NCI-H2029 (cell line): ENCODE results near the gene GPR34.
"Not testable (repeated sequence)": the region's sequence is repeated elsewhere in the genome, so short reads cannot be mapped to it uniquely, and the experiment has no call there.

Experiments used
- DNase-seq: peaks from one replicate; lab custom pipeline; 2025; lab: John Stamatoyannopoulos, UW

GPR34 gene

DNA sequence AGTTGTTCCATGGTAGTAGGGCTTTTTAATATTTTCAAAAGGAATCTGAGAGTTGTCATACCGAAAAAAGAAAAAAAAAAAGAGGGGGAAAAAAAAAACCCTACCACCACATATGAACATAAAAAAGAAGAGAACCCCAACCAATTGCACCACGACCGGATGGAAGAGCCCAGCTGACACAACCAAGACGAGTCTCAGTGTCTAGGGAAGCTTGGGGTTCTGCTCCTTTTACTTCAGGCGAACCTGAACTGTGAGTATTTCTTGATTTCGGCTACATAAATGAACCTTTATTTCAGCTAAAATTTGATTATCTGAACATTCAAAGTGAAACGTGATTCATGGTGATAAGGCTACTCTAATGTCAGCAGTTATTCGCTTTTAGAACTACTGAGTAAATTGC lies at the start of gene GPR34:
Gene GPR34 (plus strand): TSS at position 139 of the 400 bp plus-strand sequence. CDS start 6,661 bp downstream, outside the sequence.
- DNase-seq = no peak

GRCh38 chrX:41646201-41646600 lies 42.6 kb upstream of the GPR34 start:
- DNase-seq = not testable (repeated sequence)

- no peak for DNase-seq
Measured at GRCh38 chrX:41653125-41653524, 35.6 kb upstream of the GPR34 start.

- no peak for DNase-seq
Measured at GRCh38 chrX:41655101-41655500, 33.7 kb upstream of the GPR34 start.

DNA sequence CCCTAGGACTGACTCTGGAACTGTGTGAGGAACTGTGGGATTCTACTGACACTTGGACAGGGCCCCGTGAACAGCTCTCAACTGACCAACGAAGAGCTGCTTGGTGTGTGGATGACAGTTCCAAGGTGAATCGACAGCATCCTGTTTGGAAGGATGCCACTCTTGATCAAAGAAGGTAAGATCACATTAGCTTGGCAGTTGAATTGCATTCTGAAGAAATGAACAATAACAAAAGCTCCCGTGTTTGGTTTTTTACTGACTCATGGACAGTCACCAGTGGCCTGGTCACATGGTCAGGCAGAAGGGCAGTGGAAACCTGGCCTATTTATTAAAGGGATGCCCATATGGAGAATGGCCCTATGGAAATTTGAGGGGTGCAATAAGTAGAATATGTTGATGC lies 33.1 kb upstream of the GPR34 start:
- DNase-seq = no peak

DNA sequence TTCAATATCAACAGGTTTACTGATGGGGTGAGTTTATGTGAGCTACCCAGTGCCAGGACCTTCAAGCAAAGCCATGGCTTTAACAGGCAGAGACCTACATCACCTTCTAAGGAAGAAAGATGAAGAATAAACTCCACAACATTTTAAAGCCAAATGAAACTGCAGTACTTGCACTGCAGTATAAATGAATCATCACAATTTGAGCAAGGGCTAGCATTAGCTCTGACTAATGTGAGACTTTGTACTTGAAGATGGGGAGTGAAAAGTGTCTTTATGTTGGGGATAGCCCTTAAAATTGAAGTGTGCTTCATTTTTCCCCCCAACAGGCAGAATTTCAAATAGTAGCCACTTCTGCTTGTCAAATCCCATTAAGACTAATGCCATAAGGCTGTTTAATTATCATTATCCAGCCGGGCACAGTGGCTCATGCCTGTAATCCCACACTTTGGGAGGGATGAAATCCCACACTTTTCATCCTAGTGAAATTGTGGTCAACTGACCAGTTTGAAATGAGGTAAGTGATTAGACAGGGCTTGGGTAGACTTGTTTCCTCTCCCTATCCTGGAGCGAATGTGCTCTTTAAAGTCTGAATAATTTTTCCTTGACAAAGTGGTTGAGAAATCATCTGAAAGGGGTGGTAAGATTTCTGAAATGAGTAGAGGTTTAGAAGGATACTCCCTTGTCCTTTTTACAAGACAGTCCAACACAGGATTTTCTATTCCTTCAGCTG lies 27.2 kb upstream of the GPR34 start:
- no peak for DNase-seq

GRCh38 chrX:41664375-41664901 lies 24.3 kb upstream of the GPR34 start:
- no peak for DNase-seq

- DNase-seq = no peak
Measured at GRCh38 chrX:41664908-41665307, 23.9 kb upstream of the GPR34 start.

- DNase-seq = no peak
Measured at GRCh38 chrX:41665686-41666085, 23.1 kb upstream of the GPR34 start.

- DNase-seq = no peak
Measured at GRCh38 chrX:41666251-41666650, 22.5 kb upstream of the GPR34 start.

DNA sequence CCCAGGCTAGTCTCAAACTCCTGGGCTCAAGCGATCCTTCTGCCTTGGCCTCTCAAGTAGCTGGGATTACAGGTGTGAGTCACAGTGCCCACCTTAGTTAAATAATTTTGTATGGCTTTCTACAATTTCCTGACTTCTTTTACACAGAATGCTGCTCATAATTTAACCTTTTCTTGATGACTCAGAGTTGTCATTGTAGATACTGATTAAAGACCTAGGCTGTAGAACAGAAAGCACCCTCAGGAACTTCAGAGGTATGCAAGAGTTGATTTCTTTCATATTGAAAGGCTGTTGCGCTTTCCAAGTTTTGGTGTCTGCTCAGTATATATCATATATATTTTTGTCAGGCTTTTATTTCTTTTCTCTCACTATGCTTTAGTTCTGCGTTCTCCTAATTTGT lies 21.1 kb upstream of the GPR34 start:
- no peak for DNase-seq

DNA sequence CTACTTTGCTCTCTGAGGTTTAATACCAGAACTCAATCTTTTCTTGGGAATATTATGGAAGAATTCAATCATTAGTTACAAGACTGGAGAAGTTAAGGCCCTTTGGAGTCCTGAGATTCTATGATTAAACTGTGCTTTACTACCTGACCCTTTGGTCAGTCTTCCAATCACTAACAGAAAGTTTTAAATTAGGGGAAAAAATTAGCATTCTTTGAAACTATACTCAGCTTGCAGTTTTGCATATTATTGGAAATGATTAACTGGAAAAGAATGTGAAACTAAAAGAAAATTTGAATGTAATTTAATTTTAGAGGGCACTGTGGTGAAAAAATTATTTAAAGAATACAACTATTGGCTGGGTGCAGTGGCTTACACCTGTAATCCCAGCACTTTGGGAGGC lies 18.7 kb upstream of the GPR34 start:
- DNase-seq = no peak

DNA sequence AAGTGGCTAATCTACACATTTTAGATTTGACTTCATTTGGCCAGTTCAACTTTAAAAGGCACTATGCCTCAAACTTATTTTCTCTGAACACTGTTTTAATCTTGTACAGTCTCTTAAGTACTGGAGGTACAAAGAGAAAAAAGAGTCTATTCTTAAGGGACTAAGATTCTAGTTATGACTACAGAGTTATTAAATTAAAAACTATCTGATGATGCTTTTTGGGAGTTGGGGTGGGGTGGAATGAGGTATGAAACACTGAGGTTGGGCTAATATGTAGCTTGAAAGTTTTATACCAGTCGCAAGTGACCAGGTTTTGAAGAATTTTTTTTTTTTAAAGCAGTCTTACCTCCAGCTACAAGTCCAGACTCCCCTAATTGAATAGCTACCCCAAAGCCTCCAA lies 17.7 kb upstream of the GPR34 start:
- no peak for DNase-seq

DNA sequence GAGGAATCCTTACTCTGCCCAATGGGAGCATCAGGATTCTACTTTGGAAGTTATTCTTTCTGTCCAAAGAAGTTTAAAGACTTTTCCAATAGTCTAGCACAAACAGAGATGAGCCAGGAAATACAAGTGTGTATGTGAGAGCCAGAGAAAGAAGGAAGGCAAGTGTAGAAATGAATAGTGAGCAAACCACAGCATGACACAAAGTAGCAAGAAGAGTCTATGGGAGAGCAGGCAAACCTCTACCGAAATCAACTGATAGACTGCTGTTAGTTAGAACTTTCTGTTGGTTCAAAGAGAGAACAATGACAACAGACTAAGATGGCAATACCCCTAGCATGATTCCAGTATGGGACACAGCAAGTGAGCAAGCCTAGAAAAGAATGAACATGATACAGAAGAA lies 16.1 kb upstream of the GPR34 start:
- DNase-seq = no peak

DNA sequence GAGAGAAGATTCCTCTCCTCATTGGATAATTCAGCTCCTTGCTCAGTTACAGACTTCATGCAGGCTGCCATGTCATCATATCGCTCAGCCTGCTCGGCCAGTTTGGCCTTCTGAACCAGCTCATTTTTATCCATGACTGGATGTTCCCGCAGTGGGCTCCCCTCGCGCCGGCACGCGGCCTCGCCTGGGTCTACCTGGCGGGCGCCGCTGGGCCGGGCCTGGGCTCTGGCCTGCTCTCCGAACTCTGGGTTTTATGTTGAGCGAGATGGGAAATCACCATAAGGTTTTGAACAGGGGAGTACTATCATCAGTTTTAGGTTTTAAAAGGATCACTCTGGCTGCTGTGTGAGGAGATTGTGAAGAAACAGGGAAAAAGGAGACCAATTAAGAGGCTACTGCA lies 12.4 kb upstream of the GPR34 start:
- DNase-seq = not testable (repeated sequence)

- no peak for DNase-seq
Measured at GRCh38 chrX:41677183-41678060, 11.4 kb upstream of the GPR34 start.

DNA sequence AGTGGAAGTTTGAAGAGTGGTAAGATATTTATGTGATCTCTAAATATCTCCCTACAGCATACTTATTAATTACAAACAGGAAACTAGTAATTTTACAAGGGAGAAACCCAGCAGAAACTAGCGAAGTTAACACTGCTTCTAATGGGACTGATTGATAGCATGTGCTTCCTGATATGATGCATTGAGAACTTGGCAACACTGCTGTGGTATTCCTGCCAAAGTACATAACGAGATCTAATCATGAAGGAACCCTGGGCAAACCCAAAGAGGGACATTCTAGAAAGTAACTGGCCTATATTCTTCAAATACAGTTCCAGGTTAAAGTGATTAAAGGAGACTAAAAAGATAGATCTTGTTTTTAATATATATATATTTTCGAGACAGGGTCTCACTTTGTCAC lies 4.6 kb upstream of the GPR34 start:
- DNase-seq = peak; percentile 6

DNA sequence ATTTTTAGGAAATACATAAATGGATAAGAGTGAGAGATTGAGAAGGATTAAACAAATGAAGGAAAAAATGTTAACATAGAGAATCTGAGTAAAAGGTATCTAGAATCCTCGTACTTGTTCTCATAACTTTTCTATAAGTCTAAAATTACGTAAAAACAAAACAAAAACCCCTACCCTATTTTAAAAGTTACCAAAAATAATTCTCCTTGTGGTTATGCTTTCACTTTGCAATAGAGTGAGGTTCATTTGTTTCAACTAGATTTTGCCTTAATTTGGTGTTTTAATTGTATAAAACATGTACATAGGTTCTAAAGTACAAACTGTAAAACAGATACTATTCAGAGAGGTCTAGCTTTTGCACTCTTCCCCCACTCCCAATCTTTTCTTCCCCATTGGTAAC lies 3.8 kb upstream of the GPR34 start:
- no peak for DNase-seq

DNA sequence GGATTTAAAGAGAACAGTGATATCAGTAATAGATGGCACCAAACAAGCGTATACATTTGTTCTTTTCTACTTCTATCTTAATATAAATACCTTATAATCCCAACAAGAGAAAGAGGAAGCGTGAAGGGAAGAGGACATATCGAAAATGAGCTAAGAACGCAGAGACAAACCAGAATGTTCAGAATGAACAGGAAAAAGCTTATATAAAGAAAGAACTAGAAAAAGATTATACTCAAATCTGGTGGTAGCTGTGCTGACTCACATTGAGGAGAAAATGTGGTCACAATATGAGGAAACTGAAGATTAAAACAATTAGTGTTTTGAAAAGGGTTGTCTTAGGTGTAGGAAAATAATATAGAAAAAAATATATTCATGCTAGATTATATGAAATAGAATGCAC lies 2.0 kb upstream of the GPR34 start:
- DNase-seq = no peak

- DNase-seq = no peak
Measured at GRCh38 chrX:41688156-41688555, 617 bp upstream of the GPR34 start.

GRCh38 chrX:41689711-41690110 lies 938 bp downstream of the GPR34 start:
- no peak for DNase-seq

DNA sequence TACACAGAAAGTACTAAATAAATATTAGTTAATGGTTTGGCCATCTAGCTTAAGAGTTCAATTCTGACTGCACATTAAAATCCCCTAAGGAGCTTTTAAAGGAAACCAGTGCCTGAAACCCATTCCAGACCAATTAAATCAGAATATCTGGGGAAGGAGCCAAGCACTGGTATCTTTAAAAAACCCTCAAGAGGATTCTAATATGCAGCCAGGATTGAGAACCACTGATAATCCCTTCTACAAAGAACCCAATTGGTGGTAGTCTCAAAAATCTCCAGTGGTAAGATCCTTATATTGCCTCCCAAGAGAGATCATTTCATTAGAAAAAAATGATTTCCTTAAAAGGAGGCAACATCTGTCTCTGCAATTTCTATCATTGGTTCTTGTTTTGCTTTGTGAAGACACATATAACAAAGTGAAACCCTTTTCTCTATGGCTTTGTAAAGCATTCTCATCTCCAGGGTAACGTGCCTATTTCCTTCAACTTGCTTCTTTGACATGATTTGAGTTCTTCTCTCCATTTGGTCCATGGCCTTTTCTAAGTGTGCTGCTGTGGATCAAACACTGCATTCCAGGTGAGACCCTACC lies 3.5 kb downstream of the GPR34 start:
- DNase-seq = no peak

- no peak for DNase-seq
Measured at GRCh38 chrX:41693024-41693423, 4.3 kb downstream of the GPR34 start.
